Measurements from ENCODE around the gene TBC1D17. TPM values are rescaled to one million over a fixed set of nuclear protein-coding genes. Genes with fewer than 3 reads are reported as not detected.

The TBC1D17 gene
- polyA plus RNA-seq, 2 of the 4 experiments (the other 2 are of a cell fraction), result 12.3 to 41.5 TPM

- no peak overlapping the region for H3K4me3 ChIP-seq
- CTCF ChIA-PET, result interaction anchor here (1.0 to 1.7 kb wide), 3 partner anchors 10 to 61 kb away, joined by 3 to 7 read pairs (median 4); no protein-coding TSS in a partner anchor
- no peak for TF ChIP-seq HMGXB4 (CRISPR knock-in tag; IDR thresholded peaks at IDR 0.05; ENCODE audit: borderline replicate concordance)
- no peak for TF ChIP-seq FOXS1 (CRISPR knock-in tag; IDR thresholded peaks at IDR 0.05)
- no peak for TF ChIP-seq HDAC2 (IDR thresholded peaks at IDR 0.05)
- no peak for TF ChIP-seq CBX8 (IDR thresholded peaks at IDR 0.05)
- no peak overlapping the region for H3K27ac ChIP-seq
- DNase-seq (ENCODE audit: low read depth in 1 of 2, low spot score in 1 of 2), result no peak
- no peak overlapping the region for H3K4me2 ChIP-seq
- ATAC-seq, result no peak
- POLR2A ChIA-PET, result no interaction called here
- 82% methylated on average over 8 of the region's 8 CpGs for WGBS (ENCODE audit: missing lambda C conversion rate)
- no peaks in the 10 kb centered on the region for H3K4me1 ChIP-seq
- no peaks in the 10 kb centered on the region for H3K9me3 ChIP-seq
- no peak for FAIRE-seq
Observed at GRCh38 chr19:49829200-49829599, 48.3 kb upstream of the TBC1D17 start.

- ATAC-seq (no peak), DNase-seq (ENCODE audit: low read depth in 1 of 2, low spot score in 1 of 2) (no peak), FAIRE-seq (no peak)
- Histone ChIP-seq H3K9me3 (no peaks in the 10 kb centered on the region), H3K4me3 (no peak overlapping the region), H3K4me2 (no peak overlapping the region), H3K4me1 (no peaks in the 10 kb centered on the region), H3K27ac (no peak overlapping the region)
- CTCF ChIA-PET, result interaction anchor here (1.0 to 1.7 kb wide), 4 partner anchors 10 to 112 kb away, joined by 3 to 7 read pairs (median 4); no protein-coding TSS in a partner anchor
- POLR2A ChIA-PET, result no interaction called here
- TF ChIP-seq SREBF2 (IDR thresholded peaks at IDR 0.05) (no peak), HOXB13 (CRISPR knock-in tag; IDR thresholded peaks at IDR 0.05; ENCODE audit: low read depth) (no peak), BCL3 (IDR thresholded peaks at IDR 0.05) (no peak), ZC3H11A (IDR thresholded peaks at IDR 0.05) (no peak), GATA3 (IDR thresholded peaks at IDR 0.05; ENCODE audit: borderline replicate concordance) (no peak), HDAC2 (IDR thresholded peaks at IDR 0.05) (no peak), HOXB5 (CRISPR knock-in tag; IDR thresholded peaks at IDR 0.05) (no peak), POLR2AphosphoS2 (conservative IDR thresholded peaks at IDR 0.05; ENCODE audit: low read length) (no peak), MAFK (IDR thresholded peaks at IDR 0.05; ENCODE audit: partially characterized antibody) (no peak)
- 94% methylated on average over 16 of the region's 18 CpGs for WGBS (ENCODE audit: missing lambda C conversion rate)
Observed at GRCh38 chr19:49829721-49830120, 47.8 kb upstream of the TBC1D17 start.

- ChIA-PET POLR2A (no interaction called here), CTCF (interaction anchor here (0.6 to 1.8 kb wide), 5 partner anchors 20 to 327 kb away, joined by 3 to 4 read pairs (median 4); partner anchors contain the start of gene PTOV1)
- H3K27ac ChIP-seq, result no peak overlapping the region
- TF ChIP-seq FOXS1 (CRISPR knock-in tag; IDR thresholded peaks at IDR 0.05), result no peak
- TF ChIP-seq PHF8 (IDR thresholded peaks at IDR 0.05; ENCODE audit: borderline replicate concordance, low read depth), result no peak
- no peak for TF ChIP-seq RAD21 (conservative IDR thresholded peaks at IDR 0.05 in 1 of 2, IDR thresholded peaks at IDR 0.05 in 1 of 2)
- no peak for TF ChIP-seq ZFP36 (IDR thresholded peaks at IDR 0.05; ENCODE audit: borderline replicate concordance, partially characterized antibody)
- TF ChIP-seq MYC (IDR thresholded peaks at IDR 0.05; ENCODE audit: borderline replicate concordance, low read length), result no peak
- no peak for TF ChIP-seq USF2 (IDR thresholded peaks at IDR 0.05)
- TF ChIP-seq FOSB (CRISPR knock-in tag; IDR thresholded peaks at IDR 0.05), result no peak
- TF ChIP-seq KDM5A (IDR thresholded peaks at IDR 0.05), result no peak
- TF ChIP-seq ATOH8 (CRISPR knock-in tag; IDR thresholded peaks at IDR 0.05; ENCODE audit: low read depth), result no peak
- TF ChIP-seq NFE2L2 (conservative IDR thresholded peaks at IDR 0.05; ENCODE audit: low read length), result no peak
- TF ChIP-seq CBX8 (IDR thresholded peaks at IDR 0.05), result no peak
- ATAC-seq, result no peak
- no peaks in the 10 kb centered on the region for H3K4me1 ChIP-seq
- no peak for DNase-seq (ENCODE audit: low read depth in 1 of 2, low spot score in 1 of 2)
- no peak overlapping the region for H3K4me3 ChIP-seq
- no peaks in the 10 kb centered on the region for H3K9me3 ChIP-seq
- 89% methylated on average over 11 of the region's 12 CpGs for WGBS (ENCODE audit: missing lambda C conversion rate)
- no peak overlapping the region for H3K4me2 ChIP-seq
- FAIRE-seq, result no peak
Observed at GRCh38 chr19:49830766-49831165, 46.7 kb upstream of the TBC1D17 start.

Data from A549 (cell line).